ENCODE data around the gene MYOZ1.

DNA sequence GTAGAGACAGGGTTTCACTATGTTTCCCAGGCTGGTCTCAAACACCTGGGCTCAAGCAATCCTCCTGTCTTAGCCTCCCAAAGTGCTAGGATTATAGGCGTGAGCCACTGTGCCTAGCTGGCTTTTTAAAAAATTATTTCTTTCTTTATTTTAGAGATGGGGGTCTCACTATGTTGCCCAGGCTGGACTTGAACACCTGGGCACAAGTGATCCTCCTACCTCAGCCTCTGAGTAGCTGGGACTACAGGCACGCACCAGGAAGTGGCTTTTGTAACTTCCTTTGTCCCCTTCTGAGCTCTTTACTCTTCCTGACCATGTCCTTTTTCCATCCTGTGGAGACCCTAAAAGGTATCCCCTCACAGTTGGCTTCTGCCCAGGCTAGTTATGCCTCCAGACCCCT lies 2.1 kb upstream of the MYOZ1 start:
- TF ChIP-seq POLR2A (IDR thresholded peaks at IDR 0.05; ENCODE audit: extremely low read depth, insufficient read length) (no peak), MYC (IDR thresholded peaks at IDR 0.05; ENCODE audit: low read depth, low read length) (no peak)
- TF ChIP-seq, protein P1, sequence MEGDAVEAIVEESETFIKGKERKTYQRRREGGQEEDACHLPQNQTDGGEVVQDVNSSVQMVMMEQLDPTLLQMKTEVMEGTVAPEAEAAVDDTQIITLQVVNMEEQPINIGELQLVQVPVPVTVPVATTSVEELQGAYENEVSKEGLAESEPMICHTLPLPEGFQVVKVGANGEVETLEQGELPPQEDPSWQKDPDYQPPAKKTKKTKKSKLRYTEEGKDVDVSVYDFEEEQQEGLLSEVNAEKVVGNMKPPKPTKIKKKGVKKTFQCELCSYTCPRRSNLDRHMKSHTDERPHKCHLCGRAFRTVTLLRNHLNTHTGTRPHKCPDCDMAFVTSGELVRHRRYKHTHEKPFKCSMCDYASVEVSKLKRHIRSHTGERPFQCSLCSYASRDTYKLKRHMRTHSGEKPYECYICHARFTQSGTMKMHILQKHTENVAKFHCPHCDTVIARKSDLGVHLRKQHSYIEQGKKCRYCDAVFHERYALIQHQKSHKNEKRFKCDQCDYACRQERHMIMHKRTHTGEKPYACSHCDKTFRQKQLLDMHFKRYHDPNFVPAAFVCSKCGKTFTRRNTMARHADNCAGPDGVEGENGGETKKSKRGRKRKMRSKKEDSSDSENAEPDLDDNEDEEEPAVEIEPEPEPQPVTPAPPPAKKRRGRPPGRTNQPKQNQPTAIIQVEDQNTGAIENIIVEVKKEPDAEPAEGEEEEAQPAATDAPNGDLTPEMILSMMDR (IDR thresholded peaks at IDR 0.05; ENCODE audit: low read depth, low read length): no peak

All from NB4 (cell line).